Keratinocyte (primary cell): ENCODE measurements around the gene SLC39A10.

Experiments
- EZH2 ChIP-seq: IDR thresholded peaks from one replicate; pipeline ENCODE4 v1.6.1; 2012; ENCODE audit warnings: inconsistent platforms, mild to moderate bottlenecking, low read length, moderate library complexity
- TF ChIP-seq, protein P1 (sequence below), 3 experiments: IDR thresholded peaks in 1 of 3; conservative IDR thresholded peaks in 1 of 3; optimal IDR thresholded peaks in 1 of 3; 2 replicates in 2 of 3; 3 replicates in 1 of 3; pipeline versions ENCODE3 to v1.5.1; 2011; ENCODE audit warnings: low read length in 3 of 3, mild to moderate bottlenecking in 3 of 3, moderate library complexity in 2 of 3, control low read depth in 1 of 3, inconsistent platforms in 1 of 3; ENCODE audit not compliant: insufficient read depth in 2 of 3; ENCODE audit errors: extremely low read depth in 1 of 3

GRCh38 chr2:195610717-195611116 is 46.3 kb upstream of the SLC39A10 start:
- no peak for TF ChIP-seq EZH2
- TF ChIP-seq, protein P1, sequence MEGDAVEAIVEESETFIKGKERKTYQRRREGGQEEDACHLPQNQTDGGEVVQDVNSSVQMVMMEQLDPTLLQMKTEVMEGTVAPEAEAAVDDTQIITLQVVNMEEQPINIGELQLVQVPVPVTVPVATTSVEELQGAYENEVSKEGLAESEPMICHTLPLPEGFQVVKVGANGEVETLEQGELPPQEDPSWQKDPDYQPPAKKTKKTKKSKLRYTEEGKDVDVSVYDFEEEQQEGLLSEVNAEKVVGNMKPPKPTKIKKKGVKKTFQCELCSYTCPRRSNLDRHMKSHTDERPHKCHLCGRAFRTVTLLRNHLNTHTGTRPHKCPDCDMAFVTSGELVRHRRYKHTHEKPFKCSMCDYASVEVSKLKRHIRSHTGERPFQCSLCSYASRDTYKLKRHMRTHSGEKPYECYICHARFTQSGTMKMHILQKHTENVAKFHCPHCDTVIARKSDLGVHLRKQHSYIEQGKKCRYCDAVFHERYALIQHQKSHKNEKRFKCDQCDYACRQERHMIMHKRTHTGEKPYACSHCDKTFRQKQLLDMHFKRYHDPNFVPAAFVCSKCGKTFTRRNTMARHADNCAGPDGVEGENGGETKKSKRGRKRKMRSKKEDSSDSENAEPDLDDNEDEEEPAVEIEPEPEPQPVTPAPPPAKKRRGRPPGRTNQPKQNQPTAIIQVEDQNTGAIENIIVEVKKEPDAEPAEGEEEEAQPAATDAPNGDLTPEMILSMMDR (optimal IDR thresholded peaks at IDR 0.05 in 1 of 3, IDR thresholded peaks at IDR 0.05 in 1 of 3, conservative IDR thresholded peaks at IDR 0.05 in 1 of 3; ENCODE audit: extremely low read depth in 1 of 3, insufficient read depth in 2 of 3, low read length in 3 of 3), result no peak
